ENCODE measurements around the gene LITAF.
"Not testable (repeated sequence)": the region's sequence is repeated elsewhere in the genome, so short reads cannot be mapped to it uniquely, and the experiment has no call there.

LITAF gene

GRCh38 chr16:11511328-11511727 lies 75.4 kb downstream of the LITAF start:
- no peak for DNase-seq (ENCODE audit: extremely low read depth, low read depth)
- H3K4me3 ChIP-seq (replicated peaks; ENCODE audit: low read depth, low read length): no peak overlapping the region
- TF ChIP-seq, protein P1, sequence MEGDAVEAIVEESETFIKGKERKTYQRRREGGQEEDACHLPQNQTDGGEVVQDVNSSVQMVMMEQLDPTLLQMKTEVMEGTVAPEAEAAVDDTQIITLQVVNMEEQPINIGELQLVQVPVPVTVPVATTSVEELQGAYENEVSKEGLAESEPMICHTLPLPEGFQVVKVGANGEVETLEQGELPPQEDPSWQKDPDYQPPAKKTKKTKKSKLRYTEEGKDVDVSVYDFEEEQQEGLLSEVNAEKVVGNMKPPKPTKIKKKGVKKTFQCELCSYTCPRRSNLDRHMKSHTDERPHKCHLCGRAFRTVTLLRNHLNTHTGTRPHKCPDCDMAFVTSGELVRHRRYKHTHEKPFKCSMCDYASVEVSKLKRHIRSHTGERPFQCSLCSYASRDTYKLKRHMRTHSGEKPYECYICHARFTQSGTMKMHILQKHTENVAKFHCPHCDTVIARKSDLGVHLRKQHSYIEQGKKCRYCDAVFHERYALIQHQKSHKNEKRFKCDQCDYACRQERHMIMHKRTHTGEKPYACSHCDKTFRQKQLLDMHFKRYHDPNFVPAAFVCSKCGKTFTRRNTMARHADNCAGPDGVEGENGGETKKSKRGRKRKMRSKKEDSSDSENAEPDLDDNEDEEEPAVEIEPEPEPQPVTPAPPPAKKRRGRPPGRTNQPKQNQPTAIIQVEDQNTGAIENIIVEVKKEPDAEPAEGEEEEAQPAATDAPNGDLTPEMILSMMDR (IDR thresholded peaks at IDR 0.05; ENCODE audit: low read depth, low read length, missing control alignments): no peak

DNA sequence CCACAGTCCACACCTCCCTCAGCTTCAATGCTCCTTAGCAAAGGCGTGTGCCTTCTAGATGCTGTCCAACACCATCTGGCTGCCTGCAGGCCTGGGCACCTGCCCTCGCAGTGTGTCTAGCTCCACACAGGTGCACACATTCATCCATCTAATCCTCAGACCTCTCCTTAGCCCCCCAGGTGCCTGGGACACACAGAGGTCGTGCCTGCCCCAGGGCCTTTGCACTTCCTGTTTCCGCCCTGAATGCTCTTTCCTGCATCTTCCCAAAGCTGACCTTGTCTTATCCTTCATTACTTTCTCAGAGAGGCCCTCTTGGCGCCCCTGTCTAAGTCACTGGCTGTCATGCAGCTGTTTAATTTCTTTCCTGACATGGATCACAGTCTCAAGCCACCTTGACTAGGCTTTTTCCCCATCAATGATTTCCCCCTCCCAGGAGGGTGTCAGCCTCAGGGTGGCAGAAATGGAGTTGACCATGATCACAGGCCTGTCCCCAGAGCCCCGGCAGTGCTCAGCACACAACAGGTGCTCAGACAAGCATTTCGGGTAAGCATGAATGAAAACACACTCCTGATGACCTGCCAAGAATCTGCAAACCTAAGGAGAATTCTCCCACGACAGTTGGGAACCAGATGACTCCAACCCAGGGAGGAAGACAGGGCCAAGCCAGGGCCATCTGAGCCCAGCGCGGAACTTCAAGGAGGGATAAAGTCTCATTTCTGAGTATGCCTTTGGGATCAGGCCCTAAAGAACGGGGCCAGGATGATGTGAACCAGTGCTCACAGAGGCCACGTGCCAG lies 76.3 kb downstream of the LITAF start:
- DNase-seq (ENCODE audit: extremely low read depth, low read depth): no peak
- TF ChIP-seq, protein P1 (IDR thresholded peaks at IDR 0.05; ENCODE audit: low read depth, low read length, missing control alignments): no peak
- H3K4me3 ChIP-seq (replicated peaks; ENCODE audit: low read depth, low read length): no peak overlapping the region

DNA sequence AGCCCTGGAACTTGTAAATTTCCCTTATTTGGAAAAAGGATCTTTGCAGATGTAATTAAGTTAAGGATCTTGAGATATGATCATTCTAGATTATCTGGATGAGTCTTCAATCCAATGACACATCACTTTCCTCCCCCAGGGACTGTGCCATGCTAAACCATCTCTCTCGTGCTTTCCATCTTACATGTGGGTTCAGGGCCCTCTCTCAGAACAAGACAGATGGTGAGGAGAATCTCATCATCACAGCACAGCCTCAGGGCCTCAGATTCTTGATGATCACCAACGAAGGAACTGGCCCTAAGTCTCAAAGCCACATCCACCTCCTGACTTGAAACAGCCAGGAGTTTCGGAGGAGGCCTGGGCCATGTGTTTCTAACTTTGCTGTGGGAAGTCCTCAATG lies 78.7 kb downstream of the LITAF start:
- no peak overlapping the region for H3K4me3 ChIP-seq (replicated peaks; ENCODE audit: low read depth, low read length)
- DNase-seq (ENCODE audit: extremely low read depth, low read depth): no peak
- TF ChIP-seq, protein P1 (IDR thresholded peaks at IDR 0.05; ENCODE audit: low read depth, low read length, missing control alignments): no peak

DNA sequence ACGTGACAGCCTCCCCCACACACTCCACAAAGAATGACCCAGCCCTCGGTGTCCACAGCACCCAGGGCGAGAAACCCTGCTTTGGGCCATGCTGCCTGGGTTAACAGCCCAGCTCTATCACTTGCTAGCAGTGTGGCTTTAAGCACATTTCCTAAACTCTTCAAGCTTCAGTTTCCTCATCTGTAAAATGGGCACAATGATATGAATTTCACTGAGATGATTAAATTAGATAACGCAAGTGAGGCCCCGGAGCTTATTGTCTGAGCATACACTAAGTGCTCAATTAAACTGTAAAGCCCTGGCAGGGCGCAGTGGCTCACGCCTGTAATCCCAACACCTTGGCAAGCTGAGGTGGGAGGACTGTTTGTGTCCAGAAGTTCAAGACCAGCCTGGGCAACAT lies 79.4 kb downstream of the LITAF start:
- TF ChIP-seq, protein P1 (IDR thresholded peaks at IDR 0.05; ENCODE audit: low read depth, low read length, missing control alignments): no peak
- no peak overlapping the region for H3K4me3 ChIP-seq (replicated peaks; ENCODE audit: low read depth, low read length)
- DNase-seq (ENCODE audit: extremely low read depth, low read depth): no peak

GRCh38 chr16:11506741-11507305 lies 79.9 kb downstream of the LITAF start:
- TF ChIP-seq, protein P1 (IDR thresholded peaks at IDR 0.05; ENCODE audit: low read depth, low read length, missing control alignments): no peak
- DNase-seq (ENCODE audit: extremely low read depth, low read depth): no peak

DNA sequence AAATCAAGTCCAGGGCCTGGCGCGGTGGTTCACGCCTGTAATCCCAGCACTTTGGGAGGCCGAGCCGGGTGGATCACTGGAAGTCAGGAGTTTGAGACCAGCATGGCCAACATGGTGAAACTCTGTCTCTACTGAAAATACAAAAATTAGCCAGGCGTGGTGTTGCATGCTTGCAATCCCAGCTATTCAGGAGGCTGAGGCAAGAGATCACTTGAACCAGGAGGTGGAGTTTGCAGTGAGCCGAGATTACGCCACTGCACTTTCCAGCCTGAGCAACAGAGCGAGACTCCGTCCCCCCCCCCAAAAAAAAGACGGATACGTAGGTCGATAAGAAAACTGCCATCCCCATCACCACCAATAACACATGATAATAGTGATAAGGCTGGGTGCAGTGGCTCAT lies 82.5 kb downstream of the LITAF start:
- not testable (repeated sequence) for H3K4me3 ChIP-seq (replicated peaks; ENCODE audit: low read depth, low read length); DNase-seq (ENCODE audit: extremely low read depth, low read depth)

More at GRCh38 chr16:11506741-11507305, 79.9 kb downstream of the LITAF start:
- H3K4me3 ChIP-seq (replicated peaks; ENCODE audit: low read depth, low read length): no peak overlapping the region

- H3K4me3 ChIP-seq (replicated peaks; ENCODE audit: low read depth, low read length): no peak overlapping the region
- no peak for DNase-seq (ENCODE audit: extremely low read depth, low read depth)
- TF ChIP-seq, protein P1 (IDR thresholded peaks at IDR 0.05; ENCODE audit: low read depth, low read length, missing control alignments): no peak
Measured at GRCh38 chr16:11503566-11503965, 83.2 kb downstream of the LITAF start.
